ENCODE data around the gene MYOZ3. TPM values are rescaled to one million over a fixed set of nuclear protein-coding genes. Genes with fewer than 3 reads are reported as not detected.
A peak's percentile ranks its signal among the peaks of the same experiment; 100 is the strongest.

The MYOZ3 gene
- total RNA-seq, 1 experiment from 2014 or later: 0.10 TPM

DNA sequence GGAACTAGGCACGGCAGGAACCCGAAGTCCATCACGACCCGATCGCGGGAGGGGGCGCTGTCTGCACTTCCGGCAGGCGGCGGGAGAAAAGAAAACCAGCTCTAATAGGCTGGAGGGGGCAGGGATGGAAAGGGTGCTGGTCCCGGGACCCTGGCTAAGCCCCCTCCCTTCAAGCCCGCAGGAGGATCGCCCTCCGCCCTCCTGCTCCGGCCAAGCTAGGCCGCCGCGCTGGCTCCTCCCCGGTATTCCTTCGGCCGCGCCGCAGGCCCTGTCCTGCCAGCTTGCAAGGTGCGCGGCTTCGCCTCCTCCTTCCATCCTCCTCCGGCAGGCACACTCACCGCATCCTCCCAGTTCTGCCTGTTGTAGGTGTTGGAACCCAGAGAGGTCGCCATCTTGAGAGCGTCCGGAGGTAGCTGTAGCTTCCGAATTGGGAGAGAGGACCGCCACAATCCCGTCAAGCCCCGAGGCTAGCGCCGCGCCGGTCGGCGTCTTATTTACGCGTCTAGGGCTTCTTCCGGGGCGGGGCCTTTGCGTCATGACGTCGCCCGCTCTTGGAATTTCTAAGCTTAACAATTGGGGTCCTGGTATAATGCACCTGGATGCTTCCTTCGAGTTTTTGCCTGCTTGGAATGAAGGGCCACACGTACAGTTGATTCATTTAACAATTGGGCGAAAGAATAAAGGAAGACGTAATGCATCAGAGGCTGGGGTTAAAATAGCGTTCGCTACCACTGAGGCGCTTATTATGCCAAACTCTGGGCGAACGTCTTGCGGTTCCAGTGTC is 39.7 kb downstream of the MYOZ3 start, which contains the start of gene RBM22:
Gene RBM22, minus strand, starts transcription at position 469 of the 784 bp plus-strand sequence. Its CDS starts 77 bp downstream, at position 392.
- H3K4me2 ChIP-seq (ENCODE audit: low read length): peak within 1 kb of the TSS; percentile 81
- H3K9ac ChIP-seq (ENCODE audit: low read length): peak within 1 kb of the TSS; percentile 86
- ChIA-PET RAD21 (ENCODE audit: low non-redundant PET in 1 of 2, low total read pairs in 2 of 2, uncharacterized antibody in 2 of 2, unreplicated experiment in 2 of 2) (interaction anchor here (0.5 to 1.1 kb wide), 5 partner anchors 58 to 213 kb away, joined by 3 to 4 read pairs (median 3); partner anchors contain the start of genes DCTN4 (in 1 of the 2), IRGM (in 1 of the 2) and SMIM3 (in 1 of the 2)), POLR2A (interaction anchor here (0.7 to 1.6 kb wide), 8 partner anchors 11 to 251 kb away, joined by 3 to 4 read pairs (median 3); partner anchors contain the start of gene RPS14), CTCF (interaction anchor here (0.7 to 1.6 kb wide), 9 partner anchors 8 to 250 kb away, joined by 3 to 11 read pairs (median 4); partner anchors contain the start of genes DCTN4 and IRGM)
- peaks cover 33% of the 10 kb centered on the region for H3K79me2 ChIP-seq (ENCODE audit: insufficient read depth, low read length)
- ATAC-seq (peak; percentile 95), DNase-seq (ENCODE audit: low read depth, low spot score) (peak; percentile 79)
- peak within 1 kb of the TSS; percentile 86 to 87 for H3K4me3 ChIP-seq (replicated peaks in 1 of 2; ENCODE audit: low read depth in 1 of 2, low read length in 2 of 2)
- intact Hi-C loops (cut with micrococcal nuclease): loop anchor here (2.0 to 5.0 kb wide), 4 partner anchors 57 to 243 kb away; partner anchors contain the start of genes DCTN4 and IRGM
- H4K20me1 ChIP-seq (ENCODE audit: insufficient read depth): no peaks in the 10 kb centered on the region
- H3K27ac ChIP-seq (ENCODE audit: low read depth, low read length): peak within 1 kb of the TSS; percentile 76
- peaks cover 24 to 28% of the 10 kb centered on the region in 2 experiments for H3K36me3 ChIP-seq (ENCODE audit: control insufficient read depth in 1 of 2, insufficient read depth in 2 of 2, low read length in 2 of 2)
- no peaks in the 10 kb centered on the region for H3K27me3 ChIP-seq (ENCODE audit: insufficient read depth, low read length)
- H2AFZ ChIP-seq (ENCODE audit: low read depth, low read length, poor library complexity, severe bottlenecking): peak within 1 kb of the TSS; percentile 88
- peaks cover 2 to 15% of the 10 kb centered on the region in 2 experiments; a peak in 3 of 4 replicates for H3K4me1 ChIP-seq (ENCODE audit: control insufficient read depth in 1 of 2, insufficient read depth in 2 of 2, low read length in 2 of 2)
- no TSS peak for BruUV-seq (replicated peaks)
- H3K9me3 ChIP-seq (ENCODE audit: control insufficient read depth in 1 of 2, insufficient read depth in 1 of 2, low read depth in 1 of 2, low read length in 2 of 2): no peaks in the 10 kb centered on the region
- no peaks in the 10 kb centered on the region for H3K9me2 ChIP-seq (ENCODE audit: insufficient read depth)
- TF ChIP-seq ELF1 (IDR thresholded peaks at IDR 0.05; ENCODE audit: borderline replicate concordance, low read depth): peak; percentile 65
- TF ChIP-seq YY1 (IDR thresholded peaks at IDR 0.05; ENCODE audit: extremely low read depth, insufficient replicate concordance, low read depth, low read length): peak; percentile 92
- no peak for TF ChIP-seq ZNF274 (IDR thresholded peaks at IDR 0.05; ENCODE audit: low read depth, low read length)
- TF ChIP-seq, protein P1, sequence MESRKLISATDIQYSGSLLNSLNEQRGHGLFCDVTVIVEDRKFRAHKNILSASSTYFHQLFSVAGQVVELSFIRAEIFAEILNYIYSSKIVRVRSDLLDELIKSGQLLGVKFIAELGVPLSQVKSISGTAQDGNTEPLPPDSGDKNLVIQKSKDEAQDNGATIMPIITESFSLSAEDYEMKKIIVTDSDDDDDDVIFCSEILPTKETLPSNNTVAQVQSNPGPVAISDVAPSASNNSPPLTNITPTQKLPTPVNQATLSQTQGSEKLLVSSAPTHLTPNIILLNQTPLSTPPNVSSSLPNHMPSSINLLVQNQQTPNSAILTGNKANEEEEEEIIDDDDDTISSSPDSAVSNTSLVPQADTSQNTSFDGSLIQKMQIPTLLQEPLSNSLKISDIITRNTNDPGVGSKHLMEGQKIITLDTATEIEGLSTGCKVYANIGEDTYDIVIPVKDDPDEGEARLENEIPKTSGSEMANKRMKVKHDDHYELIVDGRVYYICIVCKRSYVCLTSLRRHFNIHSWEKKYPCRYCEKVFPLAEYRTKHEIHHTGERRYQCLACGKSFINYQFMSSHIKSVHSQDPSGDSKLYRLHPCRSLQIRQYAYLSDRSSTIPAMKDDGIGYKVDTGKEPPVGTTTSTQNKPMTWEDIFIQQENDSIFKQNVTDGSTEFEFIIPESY (IDR thresholded peaks at IDR 0.05; ENCODE audit: extremely low read depth, insufficient replicate concordance, low read length): no peak
- no peak for TF ChIP-seq JUND (IDR thresholded peaks at IDR 0.05)
- no peak for TF ChIP-seq CBX3 (IDR thresholded peaks at IDR 0.05; ENCODE audit: low read depth)
- TF ChIP-seq SRF (IDR thresholded peaks at IDR 0.05; ENCODE audit: low read depth): peak; percentile 88
- TF ChIP-seq RAD21 (IDR thresholded peaks at IDR 0.05; ENCODE audit: low read depth): peak; percentile 22; the same call in 1 of the 2 replicates
- peak; percentile 84 for TF ChIP-seq POLR2AphosphoS5 (IDR thresholded peaks at IDR 0.05; ENCODE audit: low read depth, low read length)
- TF ChIP-seq, protein P2, sequence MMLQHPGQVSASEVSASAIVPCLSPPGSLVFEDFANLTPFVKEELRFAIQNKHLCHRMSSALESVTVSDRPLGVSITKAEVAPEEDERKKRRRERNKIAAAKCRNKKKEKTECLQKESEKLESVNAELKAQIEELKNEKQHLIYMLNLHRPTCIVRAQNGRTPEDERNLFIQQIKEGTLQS (IDR thresholded peaks at IDR 0.05): no peak
- peak; percentile 66 for TF ChIP-seq SIN3A (IDR thresholded peaks at IDR 0.05; ENCODE audit: low read depth)
- TF ChIP-seq CEBPB (IDR thresholded peaks at IDR 0.05; ENCODE audit: low read depth): no peak
- TF ChIP-seq SP1 (IDR thresholded peaks at IDR 0.05; ENCODE audit: low read depth): peak; percentile 80
- TF ChIP-seq ZFX (IDR thresholded peaks at IDR 0.05): peak; percentile 92
- TF ChIP-seq EGR1 (IDR thresholded peaks at IDR 0.05; ENCODE audit: low read depth): no peak
- TF ChIP-seq EZH2phosphoT487 (IDR thresholded peaks at IDR 0.05; ENCODE audit: borderline replicate concordance): no peak
- TF ChIP-seq TCF7L2 (IDR thresholded peaks at IDR 0.05; ENCODE audit: borderline replicate concordance, extremely low read depth, insufficient read depth, insufficient read length): peak; percentile 39
- TF ChIP-seq, protein P3, sequence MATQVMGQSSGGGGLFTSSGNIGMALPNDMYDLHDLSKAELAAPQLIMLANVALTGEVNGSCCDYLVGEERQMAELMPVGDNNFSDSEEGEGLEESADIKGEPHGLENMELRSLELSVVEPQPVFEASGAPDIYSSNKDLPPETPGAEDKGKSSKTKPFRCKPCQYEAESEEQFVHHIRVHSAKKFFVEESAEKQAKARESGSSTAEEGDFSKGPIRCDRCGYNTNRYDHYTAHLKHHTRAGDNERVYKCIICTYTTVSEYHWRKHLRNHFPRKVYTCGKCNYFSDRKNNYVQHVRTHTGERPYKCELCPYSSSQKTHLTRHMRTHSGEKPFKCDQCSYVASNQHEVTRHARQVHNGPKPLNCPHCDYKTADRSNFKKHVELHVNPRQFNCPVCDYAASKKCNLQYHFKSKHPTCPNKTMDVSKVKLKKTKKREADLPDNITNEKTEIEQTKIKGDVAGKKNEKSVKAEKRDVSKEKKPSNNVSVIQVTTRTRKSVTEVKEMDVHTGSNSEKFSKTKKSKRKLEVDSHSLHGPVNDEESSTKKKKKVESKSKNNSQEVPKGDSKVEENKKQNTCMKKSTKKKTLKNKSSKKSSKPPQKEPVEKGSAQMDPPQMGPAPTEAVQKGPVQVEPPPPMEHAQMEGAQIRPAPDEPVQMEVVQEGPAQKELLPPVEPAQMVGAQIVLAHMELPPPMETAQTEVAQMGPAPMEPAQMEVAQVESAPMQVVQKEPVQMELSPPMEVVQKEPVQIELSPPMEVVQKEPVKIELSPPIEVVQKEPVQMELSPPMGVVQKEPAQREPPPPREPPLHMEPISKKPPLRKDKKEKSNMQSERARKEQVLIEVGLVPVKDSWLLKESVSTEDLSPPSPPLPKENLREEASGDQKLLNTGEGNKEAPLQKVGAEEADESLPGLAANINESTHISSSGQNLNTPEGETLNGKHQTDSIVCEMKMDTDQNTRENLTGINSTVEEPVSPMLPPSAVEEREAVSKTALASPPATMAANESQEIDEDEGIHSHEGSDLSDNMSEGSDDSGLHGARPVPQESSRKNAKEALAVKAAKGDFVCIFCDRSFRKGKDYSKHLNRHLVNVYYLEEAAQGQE (IDR thresholded peaks at IDR 0.05; ENCODE audit: low read depth): no peak
- no peak for TF ChIP-seq EZH2 (IDR thresholded peaks at IDR 0.05)

All from HCT116 (cell line).